ENCODE measurements around the gene FCHO2. TPM values are rescaled to one million over a fixed set of nuclear protein-coding genes. Genes with fewer than 3 reads are reported as not detected.
"Not testable (repeated sequence)": the region's sequence is repeated elsewhere in the genome, so short reads cannot be mapped to it uniquely, and the experiment has no call there.

The FCHO2 gene
- total and polyA plus RNA-seq, 11 donors = 7.0 to 35.3 (median 15.5) TPM

DNA sequence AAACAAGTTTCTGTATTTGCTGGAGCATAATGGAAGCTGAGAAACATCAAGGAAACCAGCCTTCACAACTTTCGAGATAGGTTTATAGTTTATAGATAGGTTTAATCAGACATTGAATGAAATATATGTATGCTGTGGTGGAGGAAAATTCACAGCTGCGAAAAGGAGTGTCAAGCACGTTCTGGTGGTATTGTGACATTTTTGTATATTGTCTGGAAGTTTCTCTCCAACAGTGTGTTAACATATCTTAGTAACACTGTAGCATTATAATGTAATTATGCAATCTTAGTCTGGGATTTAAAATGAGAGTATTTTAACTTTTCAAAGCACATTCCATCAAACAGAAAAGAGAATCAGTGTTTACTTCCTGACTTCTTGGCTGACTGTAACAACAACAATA lies 50.0 kb downstream of the FCHO2 start:
- intact Hi-C loops (cut with DNase I) = loop anchor here in 1 of 10 donors (10.0 kb wide), 1 partner anchor 101 kb away; no protein-coding TSS in a partner anchor
- ATAC-seq (no peak), DNase-seq (no peak)
- 88 to 91% (median 88%) methylated on average over 3 of the region's 3 CpGs for WGBS, 4 donors
- no peak for TF ChIP-seq POLR2A (IDR thresholded peaks at IDR 0.05)
- TF ChIP-seq, protein P1, sequence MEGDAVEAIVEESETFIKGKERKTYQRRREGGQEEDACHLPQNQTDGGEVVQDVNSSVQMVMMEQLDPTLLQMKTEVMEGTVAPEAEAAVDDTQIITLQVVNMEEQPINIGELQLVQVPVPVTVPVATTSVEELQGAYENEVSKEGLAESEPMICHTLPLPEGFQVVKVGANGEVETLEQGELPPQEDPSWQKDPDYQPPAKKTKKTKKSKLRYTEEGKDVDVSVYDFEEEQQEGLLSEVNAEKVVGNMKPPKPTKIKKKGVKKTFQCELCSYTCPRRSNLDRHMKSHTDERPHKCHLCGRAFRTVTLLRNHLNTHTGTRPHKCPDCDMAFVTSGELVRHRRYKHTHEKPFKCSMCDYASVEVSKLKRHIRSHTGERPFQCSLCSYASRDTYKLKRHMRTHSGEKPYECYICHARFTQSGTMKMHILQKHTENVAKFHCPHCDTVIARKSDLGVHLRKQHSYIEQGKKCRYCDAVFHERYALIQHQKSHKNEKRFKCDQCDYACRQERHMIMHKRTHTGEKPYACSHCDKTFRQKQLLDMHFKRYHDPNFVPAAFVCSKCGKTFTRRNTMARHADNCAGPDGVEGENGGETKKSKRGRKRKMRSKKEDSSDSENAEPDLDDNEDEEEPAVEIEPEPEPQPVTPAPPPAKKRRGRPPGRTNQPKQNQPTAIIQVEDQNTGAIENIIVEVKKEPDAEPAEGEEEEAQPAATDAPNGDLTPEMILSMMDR (IDR thresholded peaks at IDR 0.05) = no peak
- H3K9me3 ChIP-seq = no peaks in the 10 kb centered on the region
- H3K27ac ChIP-seq = no peak overlapping the region
- no peaks in the 10 kb centered on the region for H3K27me3 ChIP-seq
- H3K4me3 ChIP-seq = no peak overlapping the region
- H3K4me1 ChIP-seq = no peaks in the 10 kb centered on the region
- peaks cover 0 to 34% (median 16%) of the 10 kb centered on the region in 9 donors for H3K36me3 ChIP-seq

DNA sequence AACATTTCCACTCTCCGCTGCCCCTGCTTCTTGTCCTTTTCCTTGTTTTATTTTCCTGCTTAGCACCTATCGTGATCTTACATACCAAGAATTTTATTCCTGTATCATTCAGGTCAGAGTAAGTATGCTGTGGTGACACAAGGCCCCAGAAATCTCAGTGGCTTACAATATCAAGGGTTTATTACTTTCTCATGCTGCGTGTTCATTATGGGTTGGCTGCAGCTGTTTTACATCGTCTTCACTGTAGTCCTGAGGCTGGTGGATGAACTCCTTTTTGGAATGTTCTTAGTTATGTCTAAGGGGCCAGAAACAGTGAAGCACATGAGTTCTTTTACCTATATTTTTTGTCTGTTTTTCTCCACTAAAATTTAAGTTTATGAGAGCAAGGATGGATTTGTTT lies 51.2 kb downstream of the FCHO2 start:
- DNase-seq (no peak), ATAC-seq (no peak)
- Histone ChIP-seq H3K9me3 (no peaks in the 10 kb centered on the region), H3K4me1 (no peaks in the 10 kb centered on the region), H3K27me3 (no peaks in the 10 kb centered on the region), H3K36me3 (peaks cover 0 to 40% (median 19%) of the 10 kb centered on the region in 9 donors), H3K4me3 (no peak overlapping the region), H3K27ac (no peak overlapping the region)
- intact Hi-C loops (cut with DNase I) = loop anchor here in 1 of 10 donors (10.0 kb wide), 1 partner anchor 102 kb away; no protein-coding TSS in a partner anchor
- 94 to 98% (median 96%) methylated on average over 4 of the region's 4 CpGs for WGBS, 4 donors
- TF ChIP-seq, protein P1 (IDR thresholded peaks at IDR 0.05) = no peak
- TF ChIP-seq POLR2A (IDR thresholded peaks at IDR 0.05) = no peak

DNA sequence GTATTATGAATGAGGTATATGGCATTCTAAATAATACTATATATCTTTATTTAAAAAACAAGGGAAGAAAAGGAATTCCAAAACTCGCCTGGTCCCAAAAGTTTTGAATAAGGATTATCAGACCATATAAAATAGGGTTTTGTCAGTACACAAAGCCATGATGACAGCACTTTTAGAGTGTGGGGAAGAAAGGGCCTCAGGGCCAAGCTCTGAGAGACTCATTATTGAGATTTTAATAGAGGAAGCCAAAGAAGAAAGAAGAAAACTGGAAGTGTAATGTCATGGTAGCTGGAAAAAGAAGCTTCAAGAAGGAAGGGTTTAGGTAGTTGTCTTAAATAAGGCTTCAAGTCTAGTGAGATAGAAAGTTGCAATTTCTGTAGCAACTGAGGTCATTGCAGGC lies 53.0 kb downstream of the FCHO2 start:
- intact Hi-C loops (cut with DNase I) = loop anchor here in 1 of 10 donors (10.0 kb wide), 1 partner anchor 104 kb away; no protein-coding TSS in a partner anchor
- 90 to 99% (median 92%) methylated on average over 1 of the region's 1 CpG for WGBS, 4 donors

DNA sequence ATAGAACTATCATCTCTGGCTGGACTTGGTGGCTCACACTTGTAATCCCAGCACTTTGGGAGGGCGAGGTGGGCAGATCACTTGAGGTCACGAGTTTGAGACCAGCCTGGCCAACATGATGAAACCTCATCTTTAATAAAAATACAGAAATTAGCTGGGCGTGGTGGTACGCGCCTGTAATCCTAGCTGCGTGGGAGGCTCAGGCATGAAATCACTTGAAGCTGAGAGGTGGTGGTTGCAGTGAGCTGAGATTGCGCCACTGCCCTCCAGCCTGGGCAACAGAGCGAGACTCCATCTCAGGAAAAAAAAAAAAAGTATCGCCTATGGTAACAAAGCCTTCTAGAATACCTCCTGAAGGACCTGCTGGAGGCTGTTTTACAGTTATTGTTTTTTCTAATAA lies 55.8 kb downstream of the FCHO2 start:
- H3K27ac ChIP-seq; H3K4me3 ChIP-seq; H3K9me3 ChIP-seq; ATAC-seq; H3K4me1 ChIP-seq; H3K27me3 ChIP-seq; DNase-seq; intact Hi-C loops (cut with DNase I): not testable (repeated sequence)
- WGBS, 4 donors = 97 to 99% (median 98%) methylated on average over 9 of the region's 9 CpGs
- H3K36me3 ChIP-seq = peaks cover 0 to 42% (median 15%) of the 10 kb centered on the region in 9 donors

More for the DNA sequence above, 53.0 kb downstream of the FCHO2 start:
- ATAC-seq (no peak), DNase-seq (no peak)
- Histone ChIP-seq H3K4me3 (no peak overlapping the region), H3K27me3 (no peaks in the 10 kb centered on the region), H3K27ac (no peak overlapping the region), H3K9me3 (no peaks in the 10 kb centered on the region), H3K4me1 (no peaks in the 10 kb centered on the region), H3K36me3 (peaks cover 0 to 46% (median 19%) of the 10 kb centered on the region in 9 donors)
- TF ChIP-seq, protein P1 (IDR thresholded peaks at IDR 0.05) = no peak
- TF ChIP-seq POLR2A (IDR thresholded peaks at IDR 0.05) = no peak

DNA sequence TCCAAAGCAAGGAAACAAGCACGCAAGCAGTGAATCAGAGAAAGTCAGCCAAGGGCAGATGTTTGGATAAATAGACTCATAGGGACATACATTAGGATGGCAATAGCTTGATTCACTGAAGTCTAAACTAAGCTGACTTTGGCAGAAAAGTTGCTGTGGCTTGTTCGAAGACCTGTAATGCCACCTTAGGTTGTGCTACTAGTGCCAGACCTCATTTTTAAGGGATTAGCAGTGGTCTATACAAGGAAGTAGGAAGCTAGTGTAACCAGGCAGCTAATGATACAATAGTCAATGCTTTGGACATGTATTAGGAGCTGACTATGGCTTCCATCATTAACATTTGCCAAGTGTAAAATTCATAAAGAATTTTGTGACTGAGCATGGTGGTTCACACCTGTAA lies 63.1 kb downstream of the FCHO2 start:
- DNase-seq = no peak
- Histone ChIP-seq H3K27ac (no peak overlapping the region), H3K4me3 (no peak overlapping the region), H3K27me3 (no peaks in the 10 kb centered on the region), H3K4me1 (peaks cover 0 to 8% (median 0%) of the 10 kb centered on the region in 12 donors), H3K36me3 (peaks cover 0 to 60% (median 37%) of the 10 kb centered on the region in 9 donors), H3K9me3 (no peaks in the 10 kb centered on the region)
- intact Hi-C loops (cut with DNase I) = no loop called here
- TF ChIP-seq POLR2A (IDR thresholded peaks at IDR 0.05) = no peak
- TF ChIP-seq, protein P1 (IDR thresholded peaks at IDR 0.05) = no peak
- WGBS, 4 donors = 99 to 100% (median 99%) methylated on average over 2 of the region's 2 CpGs
- no peak for ATAC-seq

Data from heart left ventricle (tissue), 16 donors.